ENCODE data around the gene ABTB1.

ABTB1 gene

GRCh38 chr3:127720985-127721935, 48.5 kb downstream of the ABTB1 start:
- no peak for DNase-seq (ENCODE audit: low read depth)

GRCh38 chr3:127722091-127722784, 49.5 kb downstream of the ABTB1 start:
- DNase-seq (ENCODE audit: low read depth) = no peak

- DNase-seq (ENCODE audit: low read depth) = no peak
Observed at GRCh38 chr3:127723011-127723567, 50.3 kb downstream of the ABTB1 start.

GRCh38 chr3:127726894-127727293, 54.1 kb downstream of the ABTB1 start:
- DNase-seq (ENCODE audit: low read depth) = no peak

- no peak for DNase-seq (ENCODE audit: low read depth)
Observed at GRCh38 chr3:127728417-127729015, 55.8 kb downstream of the ABTB1 start.

- DNase-seq (ENCODE audit: low read depth) = no peak
Observed at GRCh38 chr3:127729556-127730056, 56.9 kb downstream of the ABTB1 start.

GRCh38 chr3:127730171-127730570, 57.4 kb downstream of the ABTB1 start:
- DNase-seq (ENCODE audit: low read depth) = no peak
